Choroid plexus epithelial cell (primary cell): ENCODE data around the gene BUD31.
"Not testable (repeated sequence)": the region's sequence is repeated elsewhere in the genome, so short reads cannot be mapped to it uniquely, and the experiment has no call there.

Experiments used
- DNase-seq: peaks from one replicate; pipeline ENCODE4 v3.0.0-alpha.2; 2010; ENCODE audit warnings: low read depth
- H3K4me3 ChIP-seq: 2 replicates; pipeline ENCODE4 v1.5.1; 2011; ENCODE audit warnings: low read depth, mild to moderate bottlenecking, control low read depth, low read length, moderate library complexity
- CTCF ChIP-seq: conservative IDR thresholded peaks from 2 replicates; pipeline ENCODE4 v1.5.1; 2011; ENCODE audit warnings: low read depth, mild to moderate bottlenecking, control low read depth, inconsistent platforms, low read length, moderate library complexity

BUD31 gene

DNA sequence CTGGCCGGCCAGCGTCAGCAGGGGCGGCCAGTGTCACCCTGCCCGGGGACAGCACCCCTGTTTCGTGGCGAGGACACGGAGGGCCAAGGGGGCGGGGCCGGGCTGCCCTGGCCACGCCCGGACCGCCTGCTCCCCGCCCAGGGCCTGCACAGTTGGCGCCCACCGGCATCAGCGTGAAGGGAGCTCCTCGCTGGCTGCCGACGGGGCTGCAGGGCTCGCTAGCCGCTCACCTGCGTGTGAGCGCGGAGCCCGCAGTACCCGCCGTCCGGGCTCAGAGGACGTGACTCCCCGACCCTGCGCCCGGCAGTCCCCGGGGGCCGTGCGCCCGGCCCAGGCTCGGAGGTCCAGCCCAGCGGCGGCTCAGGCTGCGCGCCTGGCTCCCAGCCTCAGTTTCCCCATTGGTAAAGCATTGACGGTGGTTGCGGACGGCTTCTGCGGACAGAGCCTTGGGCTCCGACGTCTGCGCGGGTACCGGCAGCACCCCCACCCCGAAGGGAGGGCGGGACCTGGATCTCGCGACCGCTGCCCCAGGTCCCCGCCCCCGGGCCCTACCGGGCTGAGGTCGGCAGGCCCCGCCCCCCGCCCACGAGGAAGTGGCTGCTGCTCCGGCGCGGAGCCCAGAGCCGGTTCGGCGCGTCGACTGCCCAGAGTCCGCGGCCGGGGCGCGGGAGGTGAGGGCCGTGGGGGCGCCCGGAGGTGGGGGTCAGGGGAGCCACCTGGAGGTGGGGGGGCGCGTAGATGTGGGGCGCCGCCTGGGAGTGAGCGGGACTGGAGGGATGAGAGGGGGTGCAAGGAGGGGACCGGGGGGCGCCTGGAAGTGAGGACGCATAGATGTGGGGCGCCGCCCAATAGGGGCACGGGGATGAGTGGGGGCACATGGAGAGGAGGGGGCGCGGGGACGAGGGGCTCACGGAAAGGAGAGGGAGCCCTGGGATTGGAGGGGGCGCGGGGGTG is 34.4 kb upstream of the BUD31 start, which contains the start of gene ARPC1B:
Gene ARPC1B, plus strand, starts transcription at position 620 of the 954 bp plus-strand sequence. CDS start 10,985 bp downstream, outside the sequence.
- H3K4me3 ChIP-seq = peak within 1 kb of the TSS; percentile 72

GRCh38 chr7:99375070-99375807 is 33.5 kb upstream of the BUD31 start:
- H3K4me3 ChIP-seq = peak overlapping the region; percentile 72
- TF ChIP-seq CTCF = no peak
- peak; percentile 61 for DNase-seq

More for the DNA sequence above, 34.4 kb upstream of the BUD31 start, which contains the start of gene ARPC1B:
- TF ChIP-seq CTCF = no peak
- DNase-seq = peak; percentile 65

DNA sequence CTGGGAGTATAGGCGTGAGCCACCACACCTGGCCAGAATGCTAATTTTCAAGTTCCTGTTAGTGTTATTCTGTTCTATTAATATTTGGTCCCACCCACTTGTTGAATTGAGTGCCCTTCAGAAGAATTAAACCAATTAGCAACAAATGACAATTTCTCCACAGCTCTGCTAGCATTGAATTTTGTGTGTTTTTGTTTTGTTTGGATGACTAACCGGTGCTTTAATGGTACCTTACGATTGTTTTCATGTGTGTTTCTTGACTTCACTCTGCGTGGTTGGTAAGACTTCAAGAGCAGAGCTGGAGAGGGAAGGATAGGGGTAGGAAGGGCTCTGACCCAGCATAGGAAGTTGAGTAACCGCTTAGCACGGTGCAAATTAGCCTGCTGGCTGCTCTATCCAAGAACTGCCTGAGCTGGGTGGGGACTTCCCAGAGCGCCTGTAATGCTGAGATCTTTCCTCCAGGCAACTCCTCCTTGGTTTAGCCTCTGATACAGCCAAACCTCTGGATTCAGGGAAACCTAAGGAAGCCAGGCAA is 29.7 kb upstream of the BUD31 start:
- H3K4me3 ChIP-seq = no peak overlapping the region
- peak; percentile 90 for DNase-seq
- TF ChIP-seq CTCF = no peak

DNA sequence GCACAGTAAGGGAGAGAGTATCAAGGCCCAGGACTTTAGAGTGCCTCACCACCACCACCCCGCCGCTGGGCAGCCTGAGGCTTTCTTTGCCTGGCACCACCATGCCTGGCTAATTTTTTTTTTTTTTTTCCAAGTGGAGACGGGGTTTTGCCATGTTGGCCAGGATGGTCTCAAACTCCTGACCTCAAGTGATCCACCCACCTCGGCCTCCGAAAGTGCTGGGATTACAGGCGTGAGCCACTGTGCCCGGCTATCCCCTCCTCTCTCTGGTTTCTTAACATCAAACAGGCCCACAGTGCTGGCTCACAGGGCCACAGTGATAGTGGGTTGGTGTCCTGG is 29.1 kb upstream of the BUD31 start:
- not testable (repeated sequence) for DNase-seq, H3K4me3 ChIP-seq

GRCh38 chr7:99380032-99380822 is 28.5 kb upstream of the BUD31 start:
- peak; percentile 62 for DNase-seq
- TF ChIP-seq CTCF = no peak
- H3K4me3 ChIP-seq = no peak overlapping the region

DNA sequence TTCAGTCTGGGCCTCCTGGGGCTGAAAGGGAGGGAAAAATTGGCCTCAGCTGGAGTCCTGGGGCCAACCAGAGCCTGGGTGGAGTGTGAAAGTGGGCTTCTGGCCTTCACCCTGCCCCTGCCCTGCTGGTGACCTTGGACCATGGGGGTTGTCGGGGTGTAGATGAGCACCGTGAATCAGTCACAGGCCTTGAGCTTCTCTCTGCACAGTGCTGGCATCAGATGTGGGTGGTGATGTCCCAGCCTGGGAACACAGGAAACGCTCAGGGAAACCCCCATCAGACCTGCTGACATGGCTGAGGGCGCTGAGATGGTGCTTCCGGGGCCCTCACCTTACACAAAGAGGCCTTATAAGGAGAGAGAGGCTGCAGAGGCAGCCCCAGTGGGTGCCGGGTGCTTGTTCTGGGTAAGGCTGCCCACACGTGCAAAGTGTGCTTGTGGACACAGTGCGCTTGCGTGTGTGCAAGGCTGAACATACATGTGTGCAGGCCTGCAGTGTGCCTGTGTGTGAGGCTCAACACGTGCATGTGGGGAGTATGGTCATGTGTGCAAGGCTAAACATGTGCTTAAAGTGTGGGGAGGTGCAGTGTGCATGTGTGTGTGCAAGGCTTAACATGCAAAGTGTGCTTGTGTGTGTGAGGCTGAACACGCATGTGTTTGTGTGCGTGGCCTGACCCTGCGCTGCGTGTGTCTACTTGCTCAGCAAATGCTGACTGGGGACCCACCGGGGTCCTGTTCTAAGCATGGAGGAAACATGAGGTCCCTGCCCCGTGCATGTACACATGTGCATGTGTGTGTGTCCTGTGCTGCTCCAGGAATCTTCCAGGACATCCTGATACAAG is 27.7 kb upstream of the BUD31 start:
- H3K4me3 ChIP-seq = no peak overlapping the region
- no peak for TF ChIP-seq CTCF
- peak; percentile 58 for DNase-seq
